ENCODE data around the gene IL37.

Gene IL37

DNA sequence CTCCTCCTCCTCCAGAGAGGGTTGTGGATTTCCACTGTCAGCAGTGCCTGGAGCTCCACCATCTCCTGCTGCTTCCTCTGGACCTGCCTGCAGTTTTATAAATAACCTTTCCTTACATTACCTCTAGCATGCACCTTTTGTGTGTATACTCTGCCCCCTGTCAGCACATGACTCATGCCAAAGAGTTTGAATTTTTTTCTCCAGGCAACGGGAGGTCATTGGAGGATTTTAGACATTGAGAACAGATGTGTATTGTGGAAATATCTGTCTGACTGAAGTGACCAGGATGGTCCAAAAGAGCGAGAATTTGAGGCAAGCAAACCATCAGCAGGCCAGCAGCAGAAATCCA, 31.7 kb downstream of the IL37 start:
- DNase-seq (ENCODE audit: low spot score) = no peak
- H3K4me1 Mint-ChIP-seq (ENCODE audit: low read depth) = peaks cover 4% of the 10 kb centered on the region

DNA sequence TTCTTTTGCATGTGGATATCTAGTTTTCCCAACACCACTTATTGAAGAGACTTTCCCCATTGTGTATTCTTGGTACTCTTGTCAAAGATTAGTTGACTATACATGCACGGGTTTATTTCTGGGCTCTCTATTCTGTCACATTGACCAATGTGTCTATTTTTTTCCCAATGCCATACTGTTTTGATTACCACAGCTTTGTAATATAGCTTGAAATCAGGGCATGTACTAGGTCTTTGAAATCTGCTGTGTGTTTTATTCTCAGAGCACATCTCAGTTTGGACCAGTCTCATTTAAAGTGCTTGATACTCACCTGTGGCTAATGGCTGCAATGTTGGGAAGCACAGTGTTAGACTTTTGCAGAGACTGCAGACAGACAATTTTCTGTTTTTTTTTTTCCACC, 34.0 kb downstream of the IL37 start:
- peaks cover 6% of the 10 kb centered on the region for H3K9me3 Mint-ChIP-seq
- peaks cover 17% of the 10 kb centered on the region for H3K27me3 Mint-ChIP-seq (ENCODE audit: low read depth)
- peaks cover 4% of the 10 kb centered on the region for H3K4me1 Mint-ChIP-seq (ENCODE audit: low read depth)
- H3K36me3 Mint-ChIP-seq (ENCODE audit: low read depth) = no peaks in the 10 kb centered on the region
- no peak overlapping the region for H3K27ac Mint-ChIP-seq
- no peak for DNase-seq (ENCODE audit: low spot score)
- no peak overlapping the region for H3K4me3 Mint-ChIP-seq

More for the DNA sequence above, 31.7 kb downstream of the IL37 start:
- H3K27me3 Mint-ChIP-seq (ENCODE audit: low read depth) = peaks cover 28% of the 10 kb centered on the region
- H3K9me3 Mint-ChIP-seq = peaks cover 6% of the 10 kb centered on the region
- no peaks in the 10 kb centered on the region for H3K36me3 Mint-ChIP-seq (ENCODE audit: low read depth)
- no peak overlapping the region for H3K4me3 Mint-ChIP-seq
- H3K27ac Mint-ChIP-seq = no peak overlapping the region

DNA sequence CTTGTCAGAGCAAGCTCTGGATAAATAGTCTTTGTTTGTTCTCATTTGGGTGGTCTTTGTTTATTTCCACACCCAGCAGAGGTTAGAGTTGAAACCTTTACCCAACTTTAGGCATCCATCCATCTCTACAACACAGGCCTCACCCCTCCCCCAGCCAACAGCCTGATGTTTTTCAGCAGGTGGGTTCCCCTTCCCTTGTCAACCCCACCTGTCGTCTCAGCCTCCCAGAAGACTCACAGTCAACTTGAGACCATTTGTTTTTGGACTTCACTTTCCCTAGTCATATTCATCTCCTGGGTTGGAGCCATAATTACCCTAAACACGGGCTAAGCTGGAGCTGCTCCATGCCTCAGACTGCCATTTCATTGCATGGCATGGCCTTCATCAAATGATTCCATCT, 35.1 kb downstream of the IL37 start:
- Mint-ChIP-seq H3K36me3 (ENCODE audit: low read depth) (no peaks in the 10 kb centered on the region), H3K27me3 (ENCODE audit: low read depth) (peaks cover 20% of the 10 kb centered on the region), H3K27ac (no peak overlapping the region), H3K9me3 (peaks cover 6% of the 10 kb centered on the region), H3K4me3 (no peak overlapping the region), H3K4me1 (ENCODE audit: low read depth) (peaks cover 4% of the 10 kb centered on the region)
- DNase-seq (ENCODE audit: low spot score) = no peak

DNA sequence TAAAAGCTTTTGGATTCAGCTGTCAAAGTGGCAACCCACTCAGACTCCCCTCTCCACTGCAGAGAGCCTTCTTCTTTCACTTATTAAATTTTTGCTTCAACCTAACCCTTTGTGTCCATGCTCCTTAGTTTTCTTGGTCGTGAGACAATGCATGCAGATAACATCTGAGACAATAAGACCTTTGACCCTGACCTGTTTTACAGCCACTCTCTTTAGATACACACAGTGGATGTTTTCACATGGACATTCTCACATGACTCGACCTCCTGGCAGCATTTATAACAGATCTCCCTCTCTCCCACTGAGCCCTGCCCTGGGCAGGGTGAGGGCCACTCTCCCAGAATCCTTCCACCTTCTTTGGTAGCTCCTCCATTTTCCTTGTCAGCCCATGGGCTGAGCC, 36.4 kb downstream of the IL37 start:
- no peak overlapping the region for H3K27ac Mint-ChIP-seq
- H3K4me1 Mint-ChIP-seq (ENCODE audit: low read depth) = no peaks in the 10 kb centered on the region
- no peak for DNase-seq (ENCODE audit: low spot score)
- H3K27me3 Mint-ChIP-seq (ENCODE audit: low read depth) = peaks cover 29% of the 10 kb centered on the region
- no peaks in the 10 kb centered on the region for H3K36me3 Mint-ChIP-seq (ENCODE audit: low read depth)
- no peak overlapping the region for H3K4me3 Mint-ChIP-seq
- H3K9me3 Mint-ChIP-seq = peaks cover 6% of the 10 kb centered on the region

DNA sequence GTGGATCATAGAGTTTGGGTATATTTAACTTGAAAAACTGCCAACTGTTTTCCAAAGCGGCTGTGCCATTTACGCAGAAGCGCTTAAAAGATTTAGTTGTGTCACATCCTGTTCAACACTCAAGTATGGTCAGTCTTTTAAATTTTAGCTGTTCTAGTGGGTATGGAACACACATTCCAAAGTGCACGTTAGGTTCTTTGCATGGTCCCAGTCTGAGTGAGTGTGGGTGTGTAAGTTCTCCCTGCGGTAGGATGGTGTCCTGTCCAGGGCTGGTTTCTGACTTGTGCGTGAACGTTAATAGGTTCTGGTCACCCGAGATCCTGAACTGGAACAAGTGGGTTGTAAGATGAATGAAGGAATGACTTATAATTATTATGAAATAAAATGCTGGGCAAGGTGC, 38.5 kb downstream of the IL37 start:
- H3K9me3 Mint-ChIP-seq = peaks cover 6% of the 10 kb centered on the region
- peaks cover 33% of the 10 kb centered on the region for H3K27me3 Mint-ChIP-seq (ENCODE audit: low read depth)
- H3K27ac Mint-ChIP-seq = no peak overlapping the region
- H3K4me1 Mint-ChIP-seq (ENCODE audit: low read depth) = no peaks in the 10 kb centered on the region
- H3K4me3 Mint-ChIP-seq = no peak overlapping the region
- no peak for DNase-seq (ENCODE audit: low spot score)
- H3K36me3 Mint-ChIP-seq (ENCODE audit: low read depth) = no peaks in the 10 kb centered on the region

DNA sequence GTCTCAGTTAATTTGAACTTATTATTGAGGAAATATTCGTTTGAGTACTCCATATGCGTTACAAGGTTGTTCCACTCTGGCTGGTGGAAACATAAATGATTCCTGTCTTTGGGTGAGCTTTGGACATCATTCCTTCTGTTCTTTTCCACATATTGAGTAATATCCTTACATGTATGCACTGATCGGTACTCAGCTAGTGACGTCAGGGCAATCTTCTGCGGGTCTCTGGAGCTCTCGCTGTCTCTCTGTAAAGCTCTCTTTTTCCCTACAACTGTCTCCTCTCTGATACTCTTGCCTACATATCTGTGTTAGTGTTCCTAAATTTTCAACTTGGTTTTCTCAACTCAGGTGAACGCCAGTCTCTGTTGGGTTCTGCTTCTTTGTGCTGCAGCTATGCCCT, 43.4 kb downstream of the IL37 start:
- no peaks in the 10 kb centered on the region for H3K9me3 Mint-ChIP-seq
- no peak for DNase-seq (ENCODE audit: low spot score)
- H3K27me3 Mint-ChIP-seq (ENCODE audit: low read depth) = peaks cover 22% of the 10 kb centered on the region
- H3K4me3 Mint-ChIP-seq = no peak overlapping the region
- H3K27ac Mint-ChIP-seq = no peak overlapping the region
- H3K36me3 Mint-ChIP-seq (ENCODE audit: low read depth) = no peaks in the 10 kb centered on the region
- H3K4me1 Mint-ChIP-seq (ENCODE audit: low read depth) = no peaks in the 10 kb centered on the region

DNA sequence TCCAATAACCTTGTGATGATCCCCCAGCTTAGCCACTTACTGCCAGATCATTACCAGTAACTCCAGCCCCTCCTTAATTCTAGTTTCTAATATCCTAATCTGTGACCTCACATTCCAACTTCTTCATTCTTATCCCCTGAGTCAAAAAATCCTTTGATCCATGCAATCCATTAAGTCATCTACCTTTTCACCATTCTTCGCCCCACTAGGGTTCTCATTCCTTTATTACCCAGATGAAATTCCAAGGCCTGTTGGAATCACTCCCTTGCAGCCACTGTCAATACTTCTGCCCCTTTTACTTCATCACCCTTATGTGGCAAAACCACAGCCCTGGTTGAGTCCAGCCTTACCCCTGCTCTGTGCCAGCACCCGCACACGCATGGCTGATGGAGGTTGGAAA, 46.5 kb downstream of the IL37 start:
- Mint-ChIP-seq H3K36me3 (ENCODE audit: low read depth) (no peaks in the 10 kb centered on the region), H3K27me3 (ENCODE audit: low read depth) (peaks cover 10% of the 10 kb centered on the region), H3K4me3 (no peak overlapping the region), H3K27ac (no peak overlapping the region), H3K9me3 (no peaks in the 10 kb centered on the region), H3K4me1 (ENCODE audit: low read depth) (no peaks in the 10 kb centered on the region)
- no peak for DNase-seq (ENCODE audit: low spot score)

DNA sequence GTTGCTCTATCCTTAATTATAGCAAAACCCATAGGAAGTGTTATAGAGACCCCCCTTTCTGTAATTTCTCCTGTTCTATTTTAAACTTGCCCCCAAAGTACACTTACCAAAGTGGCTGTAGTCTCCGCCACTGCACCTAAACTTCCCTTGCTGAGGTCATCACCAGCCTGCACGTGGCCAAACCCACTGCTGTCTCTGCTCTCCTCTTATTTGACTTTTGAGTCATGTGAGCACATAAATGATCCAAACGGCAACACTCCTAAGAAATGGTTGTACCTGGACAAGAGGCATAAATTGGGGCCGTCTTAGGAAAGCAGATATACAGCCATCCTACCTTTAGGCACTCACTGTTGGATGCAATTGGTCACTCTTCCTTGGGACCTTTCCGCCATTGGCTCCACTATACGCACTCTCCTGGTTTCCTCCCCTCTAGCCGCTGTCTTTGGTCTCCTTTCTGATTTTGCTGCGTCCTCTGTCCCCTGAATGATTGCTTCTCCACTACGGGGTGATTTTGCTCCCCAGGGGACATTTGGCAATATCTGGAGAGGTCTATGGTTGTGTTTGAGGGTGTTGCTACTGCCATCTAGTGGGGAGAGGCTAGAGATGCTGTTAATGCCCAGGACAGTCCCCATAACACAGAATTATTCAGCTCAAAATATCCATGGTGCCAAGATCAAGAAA, 47.6 kb downstream of the IL37 start:
- H3K27me3 Mint-ChIP-seq (ENCODE audit: low read depth) = peaks cover 8% of the 10 kb centered on the region
- H3K36me3 Mint-ChIP-seq (ENCODE audit: low read depth) = no peaks in the 10 kb centered on the region
- no peaks in the 10 kb centered on the region for H3K4me1 Mint-ChIP-seq (ENCODE audit: low read depth)
- H3K27ac Mint-ChIP-seq = no peak overlapping the region
- no peak overlapping the region for H3K4me3 Mint-ChIP-seq
- H3K9me3 Mint-ChIP-seq = no peaks in the 10 kb centered on the region
- no peak for DNase-seq (ENCODE audit: low spot score)

DNA sequence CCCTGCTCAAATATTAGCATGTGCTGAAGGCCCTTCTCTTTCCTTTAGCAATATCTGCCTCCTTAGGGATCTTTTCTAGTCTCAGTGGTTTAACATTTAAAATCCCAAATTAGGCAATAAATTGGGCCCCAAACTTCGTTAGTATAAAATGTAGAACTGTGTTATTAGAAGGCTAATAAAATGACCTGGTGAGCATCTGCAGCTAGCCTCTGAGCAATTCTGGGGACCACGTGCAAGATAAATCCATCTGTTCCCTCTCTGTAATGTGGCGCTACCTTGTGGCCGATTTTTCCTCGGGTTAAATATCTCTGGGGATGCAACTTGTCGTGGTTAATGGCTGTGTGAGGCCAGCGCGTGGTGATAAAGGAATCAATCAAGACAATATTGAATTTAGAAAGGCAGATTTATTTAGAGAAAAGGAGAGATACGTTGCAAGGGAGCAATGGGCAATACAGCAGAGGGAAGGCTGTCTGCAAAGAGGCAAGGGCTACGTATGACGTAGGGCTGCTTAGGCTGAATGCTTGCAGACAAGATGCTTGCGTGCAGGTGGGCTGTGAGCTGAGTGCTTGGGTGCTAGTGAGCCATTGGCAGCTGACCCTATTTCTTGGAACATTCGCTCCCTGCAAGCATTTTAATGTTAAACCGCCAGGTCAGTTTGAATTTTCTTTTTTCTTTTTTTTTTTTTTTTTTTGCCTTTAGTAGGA, 48.3 kb downstream of the IL37 start:
- no peak for DNase-seq (ENCODE audit: low spot score)
- Mint-ChIP-seq H3K27ac (no peak overlapping the region), H3K27me3 (ENCODE audit: low read depth) (peaks cover 11% of the 10 kb centered on the region), H3K4me3 (no peak overlapping the region), H3K4me1 (ENCODE audit: low read depth) (no peaks in the 10 kb centered on the region), H3K36me3 (ENCODE audit: low read depth) (no peaks in the 10 kb centered on the region), H3K9me3 (no peaks in the 10 kb centered on the region)

DNA sequence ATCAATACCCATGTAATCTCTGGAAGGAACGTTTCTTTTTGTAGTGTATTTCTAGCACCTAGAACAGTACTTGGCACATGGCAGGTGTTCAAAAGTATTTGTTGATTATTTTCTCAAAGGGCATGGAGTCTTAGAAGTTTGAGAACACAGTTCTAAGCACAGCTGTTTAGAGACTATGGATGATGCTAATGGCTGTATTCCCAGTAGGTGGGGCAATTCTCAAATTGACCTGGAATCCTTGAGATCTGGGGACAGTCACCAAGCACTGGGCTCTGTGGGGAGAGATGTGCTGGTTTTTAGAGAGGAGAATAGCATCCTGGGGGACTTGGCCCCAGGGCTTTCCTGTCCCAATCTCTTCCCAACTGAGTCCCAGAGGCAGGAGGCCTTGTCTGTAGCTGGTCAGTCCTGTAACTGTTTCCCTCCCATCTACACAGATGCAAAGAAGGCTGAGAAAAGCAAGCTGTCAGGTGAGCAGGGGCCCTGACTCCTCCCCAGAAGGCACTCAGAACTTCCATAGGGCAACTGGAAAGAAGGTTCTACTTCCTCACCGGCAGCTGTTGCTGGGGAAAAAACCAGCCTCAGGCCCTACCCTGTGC, 49.4 kb downstream of the IL37 start:
- no peak for DNase-seq (ENCODE audit: low spot score)
- Mint-ChIP-seq H3K36me3 (ENCODE audit: low read depth) (no peaks in the 10 kb centered on the region), H3K4me3 (no peak overlapping the region), H3K27ac (no peak overlapping the region), H3K9me3 (no peaks in the 10 kb centered on the region), H3K27me3 (ENCODE audit: low read depth) (peaks cover 9% of the 10 kb centered on the region), H3K4me1 (ENCODE audit: low read depth) (no peaks in the 10 kb centered on the region)

DNA sequence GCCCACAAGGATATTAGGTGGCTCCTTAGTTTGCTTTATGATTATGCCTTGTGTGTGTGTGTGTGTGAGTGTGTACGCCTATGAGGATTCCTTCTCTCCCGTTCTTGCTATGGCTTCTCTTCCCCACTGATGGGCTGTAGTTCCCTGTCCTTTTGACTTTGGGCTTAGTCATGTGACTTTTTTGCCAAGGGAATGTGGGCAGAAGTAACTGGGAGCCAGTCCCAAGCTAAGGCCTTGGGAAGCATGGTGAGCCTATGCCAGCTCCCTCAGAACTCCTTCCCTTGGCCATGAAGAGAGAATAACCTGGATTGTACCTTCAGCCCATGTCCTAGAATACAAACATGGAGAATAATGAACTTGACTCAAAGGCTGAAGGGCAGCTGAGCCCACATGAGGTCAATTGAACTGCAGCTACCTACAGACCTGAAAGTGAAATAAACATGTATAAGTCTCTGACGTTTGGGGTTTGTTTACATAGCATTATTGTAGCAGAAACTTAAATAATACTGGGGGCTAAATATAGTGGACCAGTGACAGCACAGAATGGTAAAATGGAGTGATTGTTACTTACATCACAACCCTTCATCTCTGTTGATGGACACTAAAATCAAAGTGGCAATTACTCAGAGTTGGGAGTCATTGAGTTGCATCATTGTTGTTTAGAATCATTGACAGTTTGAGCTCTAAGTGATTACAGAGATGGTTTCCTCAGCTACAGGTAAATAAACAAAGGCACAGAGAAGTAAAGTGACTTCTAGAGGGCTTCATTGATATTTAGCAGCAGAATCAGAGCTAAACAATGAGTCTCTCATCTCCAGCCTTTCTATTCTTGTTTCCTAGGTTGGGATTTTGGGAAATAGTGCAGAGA, 51.6 kb downstream of the IL37 start:
- no peak overlapping the region for H3K27ac Mint-ChIP-seq
- H3K9me3 Mint-ChIP-seq = no peaks in the 10 kb centered on the region
- H3K4me3 Mint-ChIP-seq = no peak overlapping the region
- H3K27me3 Mint-ChIP-seq (ENCODE audit: low read depth) = peaks cover 20% of the 10 kb centered on the region
- DNase-seq (ENCODE audit: low spot score) = no peak
- no peaks in the 10 kb centered on the region for H3K4me1 Mint-ChIP-seq (ENCODE audit: low read depth)
- H3K36me3 Mint-ChIP-seq (ENCODE audit: low read depth) = no peaks in the 10 kb centered on the region

DNA sequence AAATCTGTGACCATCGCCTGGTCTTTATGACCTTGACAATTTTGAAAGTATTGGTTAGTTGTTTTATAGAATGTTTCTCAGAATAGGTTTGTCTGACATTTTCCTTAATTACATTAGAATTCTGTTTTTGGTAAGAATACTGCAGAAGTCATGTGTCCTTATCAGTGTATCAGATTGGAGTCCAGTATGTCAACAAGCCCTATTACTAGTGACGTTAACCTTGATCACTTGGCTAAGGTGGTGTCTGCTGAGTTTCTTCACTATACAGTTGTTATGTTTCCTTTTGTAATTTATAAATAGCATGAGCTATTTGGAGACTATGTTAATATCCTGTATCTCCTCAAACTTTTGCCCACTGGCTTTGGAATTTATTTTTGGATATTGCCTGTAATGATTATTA, 56.1 kb downstream of the IL37 start:
- H3K4me1 Mint-ChIP-seq (ENCODE audit: low read depth) = peaks cover 4% of the 10 kb centered on the region
- peaks cover 35% of the 10 kb centered on the region for H3K27me3 Mint-ChIP-seq (ENCODE audit: low read depth)
- H3K9me3 Mint-ChIP-seq = peaks cover 5% of the 10 kb centered on the region
- H3K4me3 Mint-ChIP-seq = no peak overlapping the region
- H3K36me3 Mint-ChIP-seq (ENCODE audit: low read depth) = no peaks in the 10 kb centered on the region
- no peak overlapping the region for H3K27ac Mint-ChIP-seq
- no peak for DNase-seq (ENCODE audit: low spot score)

Measured in T-helper 2 cell treated with Interferon-gamma antibody and Interleukin-4, amounts not matched to agents 5 μg/mL and 100 μg/mL, for 36 hours (primary cell).